GM12872 (cell line): ENCODE measurements around the gene TTC9.

Experiments
- CTCF ChIP-seq: IDR thresholded peaks from 3 replicates; pipeline ENCODE4 v1.5.1; 2011; ENCODE audit warnings: low read depth, mild to moderate bottlenecking, low read length, moderate library complexity; ENCODE audit not compliant: insufficient read depth

The TTC9 gene

GRCh38 chr14:70631948-70632347 is 9.8 kb upstream of the TTC9 start:
- no peak for TF ChIP-seq CTCF

- TF ChIP-seq CTCF: no peak
These were observed 5.6 kb upstream of the TTC9 start for GRCh38 chr14:70635971-70636595.

GRCh38 chr14:70638416-70638815 is 3.3 kb upstream of the TTC9 start:
- TF ChIP-seq CTCF: no peak

- TF ChIP-seq CTCF: no peak; the same call in 2 of the 3 replicates
These were observed 673 bp upstream of the TTC9 start for GRCh38 chr14:70640938-70641547.

- TF ChIP-seq CTCF: no peak
These were observed 853 bp downstream of the TTC9 start for GRCh38 chr14:70642303-70643235.

- TF ChIP-seq CTCF: no peak
These were observed 2.3 kb downstream of the TTC9 start for GRCh38 chr14:70643967-70644366.

- TF ChIP-seq CTCF: no peak
These were observed 4.2 kb downstream of the TTC9 start for GRCh38 chr14:70645892-70646291.
